ENCODE results near the gene MBOAT1. TPM values are rescaled to one million over a fixed set of nuclear protein-coding genes. Genes with fewer than 3 reads are reported as not detected.
A peak's percentile ranks its signal among the peaks of the same experiment; 100 is the strongest.

Gene MBOAT1
- total and polyA plus RNA-seq, 7 donors = 0.31 to 2.7 (median 0.84) TPM

- H3K4me3 ChIP-seq = no peak overlapping the region
- H3K36me3 ChIP-seq (ENCODE audit: insufficient read depth in 1 of 2, low read depth in 1 of 2) = no peaks in the 10 kb centered on the region
- 55 to 60% (median 60%) methylated on average over 6 of the region's 6 CpGs for WGBS, 3 donors
- no peak for TF ChIP-seq CTCF (IDR thresholded peaks at IDR 0.05)
- no peaks in the 10 kb centered on the region for H3K27me3 ChIP-seq (ENCODE audit: insufficient read depth in 3 of 3, low read length in 2 of 3)
- no peak overlapping the region for H3K27ac ChIP-seq
- intact Hi-C loops (cut with DNase I) = loop anchor here in 1 of 2 donors (10.0 kb wide), 1 partner anchor 426 kb away; no protein-coding TSS in a partner anchor
- H3K4me1 ChIP-seq = no peaks in the 10 kb centered on the region
- ATAC-seq (no peak), DNase-seq (no peak)
- no peaks in the 10 kb centered on the region for H3K9me3 ChIP-seq
Observed at GRCh38 chr6:20098267-20098876, 113.9 kb downstream of the MBOAT1 start.

- 85 to 91% (median 88%) methylated on average over 6 of the region's 6 CpGs for WGBS, 3 donors
- TF ChIP-seq CTCF (IDR thresholded peaks at IDR 0.05) = no peak
- H3K9me3 ChIP-seq = no peaks in the 10 kb centered on the region
- H3K36me3 ChIP-seq (ENCODE audit: insufficient read depth in 1 of 2, low read depth in 1 of 2) = no peaks in the 10 kb centered on the region
- intact Hi-C loops (cut with DNase I) = loop anchor here in 1 of 2 donors (10.0 kb wide), 1 partner anchor 428 kb away; no protein-coding TSS in a partner anchor
- no peaks in the 10 kb centered on the region for H3K4me1 ChIP-seq
- H3K27ac ChIP-seq = no peak overlapping the region
- no peak overlapping the region for H3K4me3 ChIP-seq
- no peaks in the 10 kb centered on the region for H3K27me3 ChIP-seq (ENCODE audit: insufficient read depth in 3 of 3, low read length in 2 of 3)
- no peak for DNase-seq
- ATAC-seq = no peak
Observed at GRCh38 chr6:20096536-20096935, 115.7 kb downstream of the MBOAT1 start.

- WGBS, 3 donors = 92 to 96% (median 93%) methylated on average over 6 of the region's 6 CpGs
Observed at GRCh38 chr6:20095436-20095835, 116.8 kb downstream of the MBOAT1 start.

GRCh38 chr6:20092071-20092566 lies 120.2 kb downstream of the MBOAT1 start:
- WGBS, 3 donors = 13 to 21% (median 16%) methylated on average over 1 of the region's 1 CpG
- peak in 2 of 4 donors; percentile 37 to 72 for ATAC-seq
- peaks cover 6% of the 10 kb centered on the region for H3K9me3 ChIP-seq
- DNase-seq = no peak
- peak; percentile 66 for TF ChIP-seq CTCF (IDR thresholded peaks at IDR 0.05)
- H3K36me3 ChIP-seq (ENCODE audit: insufficient read depth in 1 of 2, low read depth in 1 of 2) = no peaks in the 10 kb centered on the region
- no peak overlapping the region for H3K27ac ChIP-seq
- no peaks in the 10 kb centered on the region for H3K4me1 ChIP-seq
- intact Hi-C loops (cut with DNase I) = loop anchor here (2.0 to 10.0 kb wide), 3 partner anchors 33 to 433 kb away; no protein-coding TSS in a partner anchor
- H3K27me3 ChIP-seq (ENCODE audit: insufficient read depth in 3 of 3, low read length in 2 of 3) = no peaks in the 10 kb centered on the region
- H3K4me3 ChIP-seq = no peak overlapping the region

More at GRCh38 chr6:20095436-20095835, 116.8 kb downstream of the MBOAT1 start:
- no peaks in the 10 kb centered on the region for H3K36me3 ChIP-seq (ENCODE audit: insufficient read depth in 1 of 2, low read depth in 1 of 2)
- H3K4me3 ChIP-seq = no peak overlapping the region
- no peak for TF ChIP-seq CTCF (IDR thresholded peaks at IDR 0.05)
- H3K27ac ChIP-seq = no peak overlapping the region
- intact Hi-C loops (cut with DNase I) = loop anchor here in 1 of 2 donors (10.0 kb wide), 1 partner anchor 429 kb away; no protein-coding TSS in a partner anchor
- no peaks in the 10 kb centered on the region for H3K4me1 ChIP-seq
- no peak for DNase-seq
- H3K27me3 ChIP-seq (ENCODE audit: insufficient read depth in 3 of 3, low read length in 2 of 3) = no peaks in the 10 kb centered on the region
- ATAC-seq = no peak
- H3K9me3 ChIP-seq = no peaks in the 10 kb centered on the region
